ENCODE measurements around the gene DOK4. TPM values are rescaled to one million over a fixed set of nuclear protein-coding genes. Genes with fewer than 3 reads are reported as not detected.

The DOK4 gene
- total and polyA plus RNA-seq, 11 donors = 5.9 to 14.8 (median 7.7) TPM

- no peaks in the 10 kb centered on the region for H3K9me3 ChIP-seq
- H3K27me3 ChIP-seq = peaks cover 0 to 1% (median 0%) of the 10 kb centered on the region in 9 donors
- ATAC-seq (no peak), DNase-seq (no peak)
- no peak overlapping the region for H3K4me3 ChIP-seq
- peaks cover 0 to 12% (median 4%) of the 10 kb centered on the region in 9 donors for H3K36me3 ChIP-seq
- intact Hi-C loops (cut with DNase I) = no loop called here
- H3K4me1 ChIP-seq = peaks cover 0 to 59% (median 33%) of the 10 kb centered on the region in 12 donors
- WGBS, 4 donors = 84 to 92% (median 89%) methylated on average over 3 of the region's 3 CpGs
- H3K27ac ChIP-seq = peak overlapping the region in 1 of 12 donors; percentile 71
- no peak for TF ChIP-seq POLR2A (IDR thresholded peaks at IDR 0.05)
- TF ChIP-seq, protein P1, sequence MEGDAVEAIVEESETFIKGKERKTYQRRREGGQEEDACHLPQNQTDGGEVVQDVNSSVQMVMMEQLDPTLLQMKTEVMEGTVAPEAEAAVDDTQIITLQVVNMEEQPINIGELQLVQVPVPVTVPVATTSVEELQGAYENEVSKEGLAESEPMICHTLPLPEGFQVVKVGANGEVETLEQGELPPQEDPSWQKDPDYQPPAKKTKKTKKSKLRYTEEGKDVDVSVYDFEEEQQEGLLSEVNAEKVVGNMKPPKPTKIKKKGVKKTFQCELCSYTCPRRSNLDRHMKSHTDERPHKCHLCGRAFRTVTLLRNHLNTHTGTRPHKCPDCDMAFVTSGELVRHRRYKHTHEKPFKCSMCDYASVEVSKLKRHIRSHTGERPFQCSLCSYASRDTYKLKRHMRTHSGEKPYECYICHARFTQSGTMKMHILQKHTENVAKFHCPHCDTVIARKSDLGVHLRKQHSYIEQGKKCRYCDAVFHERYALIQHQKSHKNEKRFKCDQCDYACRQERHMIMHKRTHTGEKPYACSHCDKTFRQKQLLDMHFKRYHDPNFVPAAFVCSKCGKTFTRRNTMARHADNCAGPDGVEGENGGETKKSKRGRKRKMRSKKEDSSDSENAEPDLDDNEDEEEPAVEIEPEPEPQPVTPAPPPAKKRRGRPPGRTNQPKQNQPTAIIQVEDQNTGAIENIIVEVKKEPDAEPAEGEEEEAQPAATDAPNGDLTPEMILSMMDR (IDR thresholded peaks at IDR 0.05) = no peak
Measured at GRCh38 chr16:57531253-57531575, 44.9 kb upstream of the DOK4 start.

DNA sequence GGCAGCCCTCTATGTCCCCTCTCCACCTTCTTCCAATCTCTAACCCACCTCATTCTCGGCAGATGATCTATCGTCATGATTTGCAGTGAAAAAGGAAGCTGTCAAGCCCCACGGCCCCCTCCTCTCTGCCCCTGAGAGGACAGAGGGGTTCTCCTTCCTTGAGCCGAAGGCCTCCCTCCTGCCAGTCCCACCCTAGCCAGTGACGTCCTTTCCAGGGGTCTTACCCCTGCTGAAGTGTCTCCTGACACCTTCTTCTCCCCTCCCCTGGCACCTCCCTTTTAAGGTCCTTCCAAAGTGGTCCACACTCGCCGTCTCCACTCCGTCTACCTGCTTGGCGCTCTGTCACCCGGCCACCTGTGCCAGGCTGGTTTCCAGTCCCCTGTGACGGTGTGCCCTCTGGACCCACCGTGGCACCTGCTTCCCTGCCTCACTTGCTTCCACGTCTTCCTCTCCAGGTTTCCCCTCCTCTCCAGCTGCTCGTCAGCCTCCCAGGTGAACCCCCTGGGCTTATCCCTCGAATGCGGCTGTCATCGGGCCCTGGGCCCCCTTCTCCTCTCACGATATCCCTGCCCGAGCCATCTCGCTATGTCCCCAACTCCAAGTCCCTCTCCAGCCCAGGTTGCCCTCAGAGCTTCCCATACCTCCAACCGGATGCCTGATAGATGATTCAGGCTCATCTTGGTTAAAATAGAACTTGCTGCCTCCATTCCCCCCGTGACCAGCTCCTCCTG, 44.4 kb upstream of the DOK4 start:
- Histone ChIP-seq H3K4me1 (peaks cover 0 to 55% (median 33%) of the 10 kb centered on the region in 12 donors), H3K27me3 (no peaks in the 10 kb centered on the region), H3K4me3 (no peak overlapping the region), H3K27ac (peak overlapping the region in 3 of 12 donors; percentile 24 to 80 (median 71)), H3K36me3 (peaks cover 0 to 16% (median 5%) of the 10 kb centered on the region in 9 donors), H3K9me3 (no peaks in the 10 kb centered on the region)
- DNase-seq = peak in 2 of 5 donors; percentile 22 to 37
- no peak for ATAC-seq
- no peak for TF ChIP-seq POLR2A (IDR thresholded peaks at IDR 0.05)
- TF ChIP-seq, protein P1 (IDR thresholded peaks at IDR 0.05) = no peak
- intact Hi-C loops (cut with DNase I) = no loop called here
- 86 to 88% (median 87%) methylated on average over 22 of the region's 22 CpGs for WGBS, 4 donors

DNA sequence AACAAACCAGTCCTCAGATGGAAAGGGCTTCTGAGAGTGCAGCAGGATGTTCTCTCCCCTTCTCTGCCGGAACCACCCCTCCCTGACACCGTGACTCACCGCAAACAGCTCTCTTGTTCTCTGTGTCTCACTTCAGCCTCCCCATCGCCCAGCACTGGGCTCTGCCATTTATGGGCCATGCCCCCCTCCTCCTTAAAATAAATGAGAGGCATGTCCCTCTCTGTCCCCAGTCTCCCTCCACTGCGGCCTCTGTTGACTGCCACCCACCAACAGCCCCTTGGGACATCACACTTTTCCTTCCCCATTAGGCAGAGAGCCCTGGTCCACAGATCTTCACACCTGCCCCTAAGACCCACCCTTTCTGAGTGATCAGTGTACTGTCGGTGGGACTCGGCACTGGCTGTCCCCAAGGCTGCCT, 43.8 kb upstream of the DOK4 start:
- no peaks in the 10 kb centered on the region for H3K27me3 ChIP-seq
- TF ChIP-seq, protein P1 (IDR thresholded peaks at IDR 0.05) = no peak
- no peak for TF ChIP-seq POLR2A (IDR thresholded peaks at IDR 0.05)
- peaks cover 0 to 50% (median 29%) of the 10 kb centered on the region in 12 donors for H3K4me1 ChIP-seq
- H3K4me3 ChIP-seq = no peak overlapping the region
- ATAC-seq (peak in 3 of 4 donors; percentile 52 to 69 (median 53)), DNase-seq (peak in 3 of 5 donors; percentile 32 to 63 (median 60))
- 41 to 52% (median 47%) methylated on average over 7 of the region's 7 CpGs for WGBS, 4 donors
- peak overlapping the region in 3 of 12 donors; percentile 24 to 80 (median 71) for H3K27ac ChIP-seq
- intact Hi-C loops (cut with DNase I) = no loop called here
- no peaks in the 10 kb centered on the region for H3K9me3 ChIP-seq
- peaks cover 0 to 17% (median 5%) of the 10 kb centered on the region in 9 donors for H3K36me3 ChIP-seq

DNA sequence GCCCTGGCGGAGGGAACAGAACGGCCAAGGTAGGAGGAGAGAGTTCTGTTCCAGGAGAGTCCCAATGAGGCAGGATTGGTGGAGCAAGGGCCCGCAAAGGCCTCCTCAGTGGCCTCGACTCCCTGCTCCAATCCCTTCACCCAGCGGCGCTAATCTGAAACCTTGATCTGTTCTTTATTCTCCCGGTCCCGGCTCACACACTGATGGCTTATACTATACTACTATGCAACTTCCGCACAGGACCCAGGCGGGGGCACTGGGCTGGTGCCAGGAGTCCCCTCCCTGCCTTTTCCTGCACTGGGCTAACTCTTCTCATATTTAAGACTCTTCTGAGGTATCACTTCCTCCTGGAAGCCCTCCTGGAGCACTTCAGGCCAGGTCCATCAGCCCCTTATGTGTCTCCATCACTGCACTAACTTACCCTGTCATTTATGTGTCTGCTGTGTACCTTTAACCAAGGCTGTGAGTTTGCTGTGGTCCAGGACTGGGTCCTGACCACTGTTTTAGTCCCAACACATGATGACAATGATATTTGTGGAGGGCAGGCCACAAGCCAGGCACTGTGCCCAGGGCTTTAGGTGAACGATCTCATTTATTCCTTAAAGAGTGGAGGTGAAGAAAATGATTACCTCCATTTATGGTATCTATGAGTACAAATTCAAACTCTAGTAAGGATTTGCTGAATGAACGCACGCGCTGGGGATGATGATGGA, 43.3 kb upstream of the DOK4 start:
- Histone ChIP-seq H3K27ac (peak overlapping the region in 2 of 12 donors; percentile 43 to 49), H3K27me3 (no peaks in the 10 kb centered on the region), H3K9me3 (no peaks in the 10 kb centered on the region), H3K36me3 (peaks cover 0 to 17% (median 5%) of the 10 kb centered on the region in 9 donors), H3K4me1 (peaks cover 0 to 50% (median 24%) of the 10 kb centered on the region in 12 donors), H3K4me3 (no peak overlapping the region)
- TF ChIP-seq, protein P1 (IDR thresholded peaks at IDR 0.05) = no peak
- no peak for TF ChIP-seq POLR2A (IDR thresholded peaks at IDR 0.05)
- intact Hi-C loops (cut with DNase I) = no loop called here
- DNase-seq (peak in 1 of 5 donors; percentile 34), ATAC-seq (no peak)
- WGBS, 4 donors = 76 to 81% (median 77%) methylated on average over 14 of the region's 14 CpGs

Data from heart left ventricle (tissue), 16 donors.